Mucosa of gallbladder (tissue), 1 donor: ENCODE measurements around the gene ANK2. TPM values are rescaled to one million over a fixed set of nuclear protein-coding genes. Genes with fewer than 3 reads are reported as not detected.
"Not testable (repeated sequence)": the region's sequence is repeated elsewhere in the genome, so short reads cannot be mapped to it uniquely, and the experiment has no call there.

Source experiments
- DNase-seq: peaks from one replicate; pipeline ENCODE4 v3.0.0-alpha.2; 2020; ENCODE audit warnings: low spot score
- total RNA-seq: library from RNA; stranded (reverse); gene quantifications from one replicate; pipeline ENCODE4 v1.2.1, GENCODE V29; 2021
- donor health status: DM: no; HTN: no; CAD: no.

The ANK2 gene
- total RNA-seq, 1 donor from 2014 or later: 13.7 TPM

GRCh38 chr4:113148925-113149324 is 99.5 kb downstream of the ANK2 start:
- no peak for DNase-seq

- no peak for DNase-seq
Observed at GRCh38 chr4:113153529-113154101, 104.2 kb downstream of the ANK2 start.

GRCh38 chr4:113154281-113154680 is 104.8 kb downstream of the ANK2 start:
- no peak for DNase-seq

GRCh38 chr4:113157086-113157857 is 107.8 kb downstream of the ANK2 start:
- no peak for DNase-seq

GRCh38 chr4:113159942-113160545 is 110.6 kb downstream of the ANK2 start:
- no peak for DNase-seq

- no peak for DNase-seq
Observed at GRCh38 chr4:113160548-113160947, 111.1 kb downstream of the ANK2 start.

- DNase-seq: no peak
Observed at GRCh38 chr4:113162089-113162488, 112.6 kb downstream of the ANK2 start.

- no peak for DNase-seq
Observed at GRCh38 chr4:113169368-113169767, 119.9 kb downstream of the ANK2 start.

GRCh38 chr4:113170115-113170804 is 120.8 kb downstream of the ANK2 start:
- no peak for DNase-seq

GRCh38 chr4:113170805-113171468 is 121.5 kb downstream of the ANK2 start:
- DNase-seq: no peak

- DNase-seq: no peak
Observed at GRCh38 chr4:113173126-113173792, 123.8 kb downstream of the ANK2 start.

- DNase-seq: no peak
Observed at GRCh38 chr4:113173793-113174264, 124.4 kb downstream of the ANK2 start.

- no peak for DNase-seq
Observed at GRCh38 chr4:113179091-113179490, 129.6 kb downstream of the ANK2 start.

GRCh38 chr4:113179996-113180395 is 130.5 kb downstream of the ANK2 start:
- no peak for DNase-seq

GRCh38 chr4:113181289-113182007 is 132.0 kb downstream of the ANK2 start:
- DNase-seq: no peak

GRCh38 chr4:113183032-113183605 is 133.7 kb downstream of the ANK2 start:
- no peak for DNase-seq

GRCh38 chr4:113186220-113186619 is 136.8 kb downstream of the ANK2 start:
- DNase-seq: not testable (repeated sequence)

- no peak for DNase-seq
Observed at GRCh38 chr4:113186913-113187312, 137.5 kb downstream of the ANK2 start.

GRCh38 chr4:113187358-113187757 is 137.9 kb downstream of the ANK2 start:
- DNase-seq: no peak

GRCh38 chr4:113189546-113189945 is 140.1 kb downstream of the ANK2 start:
- DNase-seq: no peak
